GM12865 (cell line): ENCODE measurements around the gene TBC1D22A.

Source experiments
- DNase-seq: peaks from one replicate; pipeline ENCODE4 v3.0.0; 2010; ENCODE audit warnings: low read depth
- H3K4me3 ChIP-seq: 2 replicates; pipeline ENCODE4 v1.5.1; 2011; ENCODE audit warnings: mild to moderate bottlenecking, low read depth, low read length, control low read depth
- TF ChIP-seq, protein P1 (sequence below): IDR thresholded peaks from 2 replicates; pipeline ENCODE4 v1.5.1; 2011; ENCODE audit warnings: low read length, control low read depth, low read depth, inconsistent platforms; ENCODE audit not compliant: insufficient read depth; ENCODE audit errors: missing control alignments

TBC1D22A gene

DNA sequence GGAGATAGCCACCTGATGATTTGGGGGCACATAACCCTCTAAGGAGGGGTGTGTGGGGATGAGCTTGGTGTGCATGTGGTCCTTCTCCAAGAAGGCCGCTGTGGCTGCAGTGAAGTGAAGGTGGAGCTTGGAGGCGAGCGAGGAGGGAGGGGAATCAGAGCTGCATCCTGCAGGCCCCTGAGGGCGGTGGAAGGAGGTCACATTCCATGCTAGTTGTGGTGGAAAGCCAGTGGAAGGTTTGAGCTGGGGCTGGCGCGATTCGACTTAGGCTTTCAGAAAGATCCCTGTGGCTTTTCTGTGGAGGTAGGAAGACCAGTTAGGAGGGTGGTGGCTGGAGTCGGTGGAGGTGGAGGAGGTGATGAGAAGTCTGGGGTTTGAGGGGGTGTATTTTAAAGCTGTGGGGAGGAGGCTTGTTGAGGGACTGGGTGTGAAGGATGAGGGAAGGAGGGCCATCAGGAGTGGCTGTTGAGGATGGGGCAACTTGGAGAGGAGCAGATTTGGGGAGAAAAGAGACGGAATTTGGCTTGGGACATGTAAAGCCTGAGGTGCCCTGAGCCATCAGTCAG is 62.0 kb downstream of the TBC1D22A start:
- TF ChIP-seq, protein P1, sequence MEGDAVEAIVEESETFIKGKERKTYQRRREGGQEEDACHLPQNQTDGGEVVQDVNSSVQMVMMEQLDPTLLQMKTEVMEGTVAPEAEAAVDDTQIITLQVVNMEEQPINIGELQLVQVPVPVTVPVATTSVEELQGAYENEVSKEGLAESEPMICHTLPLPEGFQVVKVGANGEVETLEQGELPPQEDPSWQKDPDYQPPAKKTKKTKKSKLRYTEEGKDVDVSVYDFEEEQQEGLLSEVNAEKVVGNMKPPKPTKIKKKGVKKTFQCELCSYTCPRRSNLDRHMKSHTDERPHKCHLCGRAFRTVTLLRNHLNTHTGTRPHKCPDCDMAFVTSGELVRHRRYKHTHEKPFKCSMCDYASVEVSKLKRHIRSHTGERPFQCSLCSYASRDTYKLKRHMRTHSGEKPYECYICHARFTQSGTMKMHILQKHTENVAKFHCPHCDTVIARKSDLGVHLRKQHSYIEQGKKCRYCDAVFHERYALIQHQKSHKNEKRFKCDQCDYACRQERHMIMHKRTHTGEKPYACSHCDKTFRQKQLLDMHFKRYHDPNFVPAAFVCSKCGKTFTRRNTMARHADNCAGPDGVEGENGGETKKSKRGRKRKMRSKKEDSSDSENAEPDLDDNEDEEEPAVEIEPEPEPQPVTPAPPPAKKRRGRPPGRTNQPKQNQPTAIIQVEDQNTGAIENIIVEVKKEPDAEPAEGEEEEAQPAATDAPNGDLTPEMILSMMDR, result no peak
- DNase-seq, result no peak
- no peak overlapping the region for H3K4me3 ChIP-seq

DNA sequence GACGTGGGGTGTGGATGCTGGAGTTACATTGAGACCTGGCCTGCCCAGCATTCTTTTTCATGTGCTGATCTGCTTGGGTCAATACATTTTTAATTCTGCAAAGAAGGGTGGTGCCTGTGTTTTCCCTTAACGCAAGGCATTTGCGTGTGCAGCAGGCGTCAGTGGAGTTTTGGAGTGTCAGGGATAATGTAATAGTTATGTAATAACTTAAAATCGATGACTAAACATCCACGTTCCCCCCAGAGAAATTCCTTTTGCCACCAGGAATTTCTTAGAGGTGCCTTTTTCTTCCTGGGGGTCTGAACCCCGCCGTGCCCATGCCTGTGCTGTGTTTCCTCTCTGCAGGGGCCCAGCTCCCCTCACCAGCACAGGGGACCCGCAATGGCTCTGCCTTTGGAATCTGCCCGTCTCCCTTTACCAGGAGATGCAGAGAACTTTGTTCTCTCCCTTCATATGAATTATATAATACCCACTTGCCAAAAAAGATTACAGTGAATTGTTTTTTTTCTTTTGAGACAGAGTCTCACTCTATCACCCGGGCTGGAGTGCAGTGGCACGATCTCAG is 62.6 kb downstream of the TBC1D22A start:
- DNase-seq, result no peak
- TF ChIP-seq, protein P1, result no peak
- H3K4me3 ChIP-seq, result no peak overlapping the region

DNA sequence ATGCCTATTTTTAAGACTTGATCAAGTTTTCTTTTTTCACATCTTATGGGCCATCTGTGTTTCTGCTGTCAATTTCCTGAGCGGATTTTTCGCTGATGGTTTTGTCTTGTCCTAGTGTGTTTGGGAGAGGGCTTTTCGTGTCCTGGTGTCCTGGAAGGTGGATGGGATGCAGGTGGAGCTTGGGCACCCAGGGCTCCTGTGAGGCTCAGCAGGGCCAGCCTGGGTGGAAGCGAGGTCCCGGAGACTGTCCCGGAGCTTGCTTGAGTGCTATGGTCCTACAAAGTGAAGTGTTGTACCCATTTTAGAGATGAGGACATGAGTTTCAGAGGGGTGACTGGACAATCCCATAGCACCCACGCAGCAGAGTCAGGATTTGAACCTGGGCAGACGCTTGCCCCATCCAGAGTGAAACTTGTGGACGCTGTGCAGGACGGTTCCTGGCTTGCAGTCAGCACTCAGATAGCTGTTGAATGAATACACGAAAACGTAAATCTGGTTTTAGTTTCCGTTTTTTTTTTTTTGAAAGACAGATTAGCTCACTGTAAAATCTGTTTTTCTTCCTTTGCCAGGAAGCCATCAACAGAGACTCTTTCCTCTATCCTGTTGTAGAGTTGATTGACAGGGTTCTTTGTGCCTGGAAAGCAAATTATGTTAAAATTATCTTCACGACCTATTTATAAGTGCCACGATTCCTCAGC is 64.1 kb downstream of the TBC1D22A start:
- H3K4me3 ChIP-seq, result no peak overlapping the region
- no peak for DNase-seq
- TF ChIP-seq, protein P1, result no peak

DNA sequence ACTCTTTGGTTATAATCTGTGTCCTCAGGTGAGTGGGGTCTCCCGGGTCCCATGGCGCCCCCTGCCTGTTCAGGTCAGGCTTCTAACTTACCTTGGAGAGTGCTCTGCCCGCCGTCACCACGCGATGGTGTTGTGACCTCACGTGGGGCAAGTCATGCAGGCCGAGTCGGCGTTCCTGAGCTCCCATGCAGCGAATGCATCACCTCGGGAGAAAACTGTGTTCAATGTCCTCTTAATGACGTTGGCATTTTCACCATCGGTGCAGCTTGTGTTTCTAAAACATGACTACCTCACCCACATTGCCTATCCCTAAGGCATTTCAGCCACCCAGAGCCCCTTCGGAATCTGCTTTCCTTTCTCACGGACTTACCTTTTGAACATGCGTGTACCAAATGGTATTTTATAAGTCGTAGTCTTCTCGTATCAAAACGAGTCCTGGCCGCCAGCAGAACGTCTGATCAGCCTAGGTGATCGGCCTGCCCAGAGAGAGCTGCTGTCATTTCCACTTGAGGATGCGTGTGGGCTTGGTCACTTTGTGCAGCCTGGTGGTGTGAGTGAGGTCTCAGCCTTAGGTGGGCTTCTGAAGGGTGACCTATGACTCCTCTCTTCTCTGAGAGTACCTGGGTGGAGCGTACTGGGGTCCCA is 64.8 kb downstream of the TBC1D22A start:
- H3K4me3 ChIP-seq, result no peak overlapping the region
- no peak for DNase-seq
- TF ChIP-seq, protein P1, result no peak

DNA sequence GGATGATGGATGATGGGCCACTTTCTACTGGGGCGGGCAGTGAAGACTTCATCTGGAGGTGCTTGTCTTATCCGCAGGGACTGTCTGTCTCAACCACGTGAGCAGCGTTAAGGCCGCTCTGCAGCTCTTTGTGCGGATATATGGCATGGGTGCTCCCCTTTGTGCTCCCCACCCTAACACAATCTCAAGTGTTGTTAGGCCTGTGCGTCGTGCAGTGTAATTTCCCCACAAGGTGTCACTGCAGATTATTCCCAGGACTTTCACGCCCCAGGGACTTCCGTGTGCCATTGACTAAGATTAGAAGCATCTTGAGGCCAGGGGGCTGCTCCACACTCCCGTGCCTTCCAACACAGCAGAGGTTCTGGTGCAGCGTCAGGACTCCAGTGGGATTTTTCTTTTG is 65.3 kb downstream of the TBC1D22A start:
- DNase-seq, result no peak
- TF ChIP-seq, protein P1, result no peak
- no peak overlapping the region for H3K4me3 ChIP-seq

DNA sequence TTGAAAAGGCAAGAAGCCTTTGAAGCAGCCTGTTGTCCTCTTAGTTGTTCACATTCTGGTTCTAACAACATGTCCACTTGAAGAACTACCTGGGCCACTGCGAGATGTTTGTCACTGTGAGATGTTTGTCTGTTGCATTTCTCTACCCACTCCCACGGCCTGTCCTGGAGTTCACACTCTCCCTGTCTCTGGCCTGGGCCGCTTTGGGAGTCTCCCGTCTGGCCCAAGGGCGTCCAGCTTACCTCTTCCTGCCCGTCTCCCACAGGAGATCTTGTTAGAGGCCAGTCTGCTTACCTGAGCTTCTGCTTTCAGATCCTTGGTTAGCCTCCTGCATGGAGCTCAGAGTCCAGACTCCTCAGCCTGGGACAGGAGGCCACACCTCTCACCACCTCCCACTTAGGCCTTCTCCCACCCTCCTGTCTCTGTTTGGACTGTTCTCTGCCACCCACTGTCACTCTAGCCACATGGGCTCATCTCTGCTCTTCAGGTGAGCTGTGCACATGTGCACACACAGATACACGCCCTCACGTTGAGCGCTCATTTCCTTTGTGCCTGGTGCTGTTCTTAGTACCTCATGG is 66.0 kb downstream of the TBC1D22A start:
- TF ChIP-seq, protein P1, result no peak
- no peak overlapping the region for H3K4me3 ChIP-seq
- DNase-seq, result no peak
